Glomerular endothelial cell (primary cell): Measurements from ENCODE around the gene GPR155. TPM values are rescaled to one million over a fixed set of nuclear protein-coding genes. Genes with fewer than 3 reads are reported as not detected.

ENCODE experiments used
- DNase-seq: peaks from one replicate; pipeline ENCODE4 v3.0.0-alpha.2; 2011; ENCODE audit warnings: low read depth, low spot score; ENCODE audit errors: extremely low read depth
- total RNA-seq: library from RNA; depleted of rRNA; stranded (reverse); fragments of >200 nt; gene quantifications from 2 replicates; pipeline ENCODE4 v1.2.3, GENCODE V29; 2015

GPR155 gene
- total RNA-seq, 1 donor from 2014 or later, result 2.5 TPM

DNA sequence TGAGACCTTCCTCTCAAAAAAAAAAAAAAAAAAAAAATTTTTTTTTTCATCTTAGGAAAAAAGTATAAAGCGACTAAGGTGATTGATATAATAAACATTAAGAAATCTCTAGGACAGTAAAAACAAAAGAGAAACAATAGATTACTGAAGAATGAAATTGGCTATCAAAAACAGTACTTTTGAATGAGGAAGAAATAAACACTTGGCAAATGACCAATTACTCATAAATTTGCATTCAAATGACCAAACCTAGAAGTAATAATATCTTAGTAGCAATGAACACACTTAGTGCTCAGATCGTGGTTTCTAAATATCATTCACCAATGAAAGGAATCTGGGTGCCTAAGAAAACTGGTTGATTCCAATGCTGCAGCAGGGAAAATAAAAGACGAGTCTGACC, 101.6 kb downstream of the GPR155 start:
- DNase-seq, result no peak

GRCh38 chr2:174383796-174384195, 103.0 kb downstream of the GPR155 start:
- no peak for DNase-seq

Other genes with a start within 250 kb of the GPR155 start
- 93.5 and 135 TPM in 2 replicates for gene OLA1, start 238.5 kb downstream of the GPR155 start, total RNA-seq
- not detected in 2 replicates for gene SP9, start 152.1 kb downstream of the GPR155 start, total RNA-seq
- gene SCRN3, start 91.3 kb downstream of the GPR155 start, total RNA-seq, result 16.6 and 17.6 TPM in 2 replicates
- 14.8 and 35.2 TPM in 2 replicates for gene WIPF1, start 110.8 kb upstream of the GPR155 start, total RNA-seq